Calu3 (cell line): Measurements from ENCODE around the gene TRAPPC5. TPM values are rescaled to one million over a fixed set of nuclear protein-coding genes. Genes with fewer than 3 reads are reported as not detected.

Experiments
- BruUV-seq: library from RNA; stranded (reverse); fragments of 400-500 nt; replicated peaks from 2 replicates; lab custom pipeline; 2021; lab: Mats Ljungman, UMichigan
- CTCF ChIA-PET: fragments of 300-600 bp; sonication (Branson Sonifier 250); formaldehyde crosslinking; loops from one replicate; lab custom pipeline; 2022; ENCODE audit warnings: antibody characterized with exemption; lab: Charles Lee
- DNase-seq: peaks from one replicate; pipeline ENCODE4 v3.0.0; 2022
- H3K27ac Mint-ChIP-seq: one replicate; pipeline ENCODE4 v1.8.0; 2022; ENCODE audit warnings: mixed read lengths; ENCODE audit not compliant: unreplicated experiment
- H3K27me3 Mint-ChIP-seq: one replicate; pipeline ENCODE4 v1.8.0; 2022; ENCODE audit warnings: mixed read lengths; ENCODE audit not compliant: unreplicated experiment
- H3K36me3 Mint-ChIP-seq: one replicate; pipeline ENCODE4 v1.8.0; 2022; ENCODE audit warnings: mild to moderate bottlenecking, moderate library complexity, mixed read lengths; ENCODE audit not compliant: insufficient read depth, unreplicated experiment
- H3K4me1 Mint-ChIP-seq: one replicate; pipeline ENCODE4 v1.8.0; 2022; ENCODE audit warnings: mild to moderate bottlenecking, low read depth, mixed read lengths; ENCODE audit not compliant: unreplicated experiment
- H3K4me3 Mint-ChIP-seq: one replicate; pipeline ENCODE4 v1.8.0; 2022; ENCODE audit warnings: mild to moderate bottlenecking, low read depth, moderate library complexity, mixed read lengths; ENCODE audit not compliant: unreplicated experiment
- H3K9me3 Mint-ChIP-seq: one replicate; pipeline ENCODE4 v1.8.0; 2022; ENCODE audit warnings: low read depth, mixed read lengths; ENCODE audit not compliant: unreplicated experiment
- intact Hi-C: fragments of 100-400 bp; cut with micrococcal nuclease; formaldehyde crosslinking; loops from one replicate; pipeline ENCODE4 v1.10.0; 2022; ENCODE audit not compliant: unreplicated experiment
- total RNA-seq: library from RNA; stranded (reverse); gene quantifications from 2 replicates; pipeline ENCODE4 v1.2.3, GENCODE V29; 2022
- TF ChIP-seq, protein P1 (sequence below): fragments of 200-600 bp; IDR thresholded peaks from one replicate; pipeline ENCODE4 v1.8.0; 2022; ENCODE audit warnings: antibody characterized with exemption; ENCODE audit not compliant: unreplicated experiment

Gene TRAPPC5
- total RNA-seq, 1 experiment from 2014 or later, result 82.4 TPM

DNA sequence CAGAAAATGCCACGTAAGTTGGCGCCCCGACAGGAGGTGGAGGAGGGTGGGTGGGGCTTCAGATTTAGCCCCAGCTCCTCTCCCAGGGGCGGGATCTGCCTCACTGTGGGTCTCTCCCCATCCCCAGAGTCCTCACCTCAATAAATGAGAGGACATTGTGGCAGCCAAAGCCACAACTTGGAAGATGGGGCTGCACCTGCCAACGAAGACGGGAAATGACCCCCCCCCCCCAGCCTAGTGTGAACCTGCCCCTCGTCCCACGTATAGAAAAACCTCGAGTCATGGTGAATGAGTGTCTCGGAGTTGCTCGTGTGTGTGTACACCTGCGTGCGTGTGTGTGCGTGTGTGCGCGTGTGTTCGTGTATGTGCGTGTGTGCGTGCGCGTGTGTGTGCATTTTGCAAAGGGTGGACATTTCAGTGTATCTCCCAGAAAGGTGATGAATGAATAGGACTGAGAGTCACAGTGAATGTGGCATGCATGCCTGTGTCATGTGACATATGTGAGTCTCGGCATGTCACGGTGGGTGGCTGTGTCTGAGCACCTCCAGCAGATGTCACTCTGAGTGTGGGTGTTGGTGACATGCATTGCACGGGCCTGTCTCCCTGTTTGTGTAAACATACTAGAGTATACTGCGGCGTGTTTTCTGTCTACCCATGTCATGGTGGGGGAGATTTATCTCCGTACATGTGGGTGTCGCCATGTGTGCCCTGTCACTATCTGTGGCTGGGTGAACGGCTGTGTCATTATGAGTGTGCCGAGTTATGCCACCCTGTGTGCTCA lies 1.5 kb upstream of the TRAPPC5 start:
- no TSS peak for BruUV-seq
- DNase-seq, result peak; percentile 23
- intact Hi-C loops, result no loop called here
- no peak overlapping the region for H3K4me3 Mint-ChIP-seq
- TF ChIP-seq, protein P1, sequence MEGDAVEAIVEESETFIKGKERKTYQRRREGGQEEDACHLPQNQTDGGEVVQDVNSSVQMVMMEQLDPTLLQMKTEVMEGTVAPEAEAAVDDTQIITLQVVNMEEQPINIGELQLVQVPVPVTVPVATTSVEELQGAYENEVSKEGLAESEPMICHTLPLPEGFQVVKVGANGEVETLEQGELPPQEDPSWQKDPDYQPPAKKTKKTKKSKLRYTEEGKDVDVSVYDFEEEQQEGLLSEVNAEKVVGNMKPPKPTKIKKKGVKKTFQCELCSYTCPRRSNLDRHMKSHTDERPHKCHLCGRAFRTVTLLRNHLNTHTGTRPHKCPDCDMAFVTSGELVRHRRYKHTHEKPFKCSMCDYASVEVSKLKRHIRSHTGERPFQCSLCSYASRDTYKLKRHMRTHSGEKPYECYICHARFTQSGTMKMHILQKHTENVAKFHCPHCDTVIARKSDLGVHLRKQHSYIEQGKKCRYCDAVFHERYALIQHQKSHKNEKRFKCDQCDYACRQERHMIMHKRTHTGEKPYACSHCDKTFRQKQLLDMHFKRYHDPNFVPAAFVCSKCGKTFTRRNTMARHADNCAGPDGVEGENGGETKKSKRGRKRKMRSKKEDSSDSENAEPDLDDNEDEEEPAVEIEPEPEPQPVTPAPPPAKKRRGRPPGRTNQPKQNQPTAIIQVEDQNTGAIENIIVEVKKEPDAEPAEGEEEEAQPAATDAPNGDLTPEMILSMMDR, result no peak
- H3K27me3 Mint-ChIP-seq, result peaks cover 51% of the 10 kb centered on the region
- H3K36me3 Mint-ChIP-seq, result peaks cover 22% of the 10 kb centered on the region
- H3K27ac Mint-ChIP-seq, result no peak overlapping the region
- H3K4me1 Mint-ChIP-seq, result no peaks in the 10 kb centered on the region
- CTCF ChIA-PET, result no interaction called here
- no peaks in the 10 kb centered on the region for H3K9me3 Mint-ChIP-seq

DNA sequence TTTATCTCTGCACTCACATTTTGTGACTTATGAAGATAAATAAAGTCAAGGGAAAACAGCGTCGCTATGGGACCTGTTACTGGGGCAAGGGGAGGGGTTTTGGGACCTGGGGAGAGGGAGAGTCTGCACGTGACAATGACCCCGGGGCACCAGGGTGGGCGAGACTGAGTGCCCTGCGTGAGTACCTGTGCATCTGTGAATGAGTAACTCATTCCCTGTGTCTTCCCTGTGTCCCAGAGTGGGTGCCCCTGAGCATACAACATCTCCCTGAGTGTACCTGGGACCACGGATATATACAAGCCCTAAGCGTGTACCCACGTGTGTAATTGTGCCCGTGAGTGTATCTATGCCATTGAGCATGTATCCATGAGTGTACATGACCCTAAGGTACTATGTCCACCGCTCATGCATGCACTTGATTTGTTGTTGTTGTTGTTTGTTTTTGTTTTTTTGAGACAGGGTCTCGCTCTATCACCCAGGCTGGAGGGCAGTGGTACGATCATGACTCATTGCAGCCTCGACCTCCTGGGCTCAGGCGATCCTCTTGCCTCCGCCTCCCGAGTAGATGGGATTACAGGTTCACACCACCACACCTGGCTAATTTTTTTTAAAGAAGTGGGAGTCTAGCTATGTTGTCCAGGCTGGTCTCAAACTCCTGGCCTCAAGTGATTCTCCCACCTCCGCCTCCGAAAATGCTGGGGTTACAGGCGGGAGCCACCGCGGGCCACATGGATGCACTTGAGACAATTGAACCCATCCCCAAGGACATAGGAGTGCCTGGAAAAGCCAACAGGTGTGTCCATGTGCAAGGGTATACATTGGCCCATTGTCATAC lies 645 bp upstream of the TRAPPC5 start:
- Mint-ChIP-seq H3K36me3 (peaks cover 25% of the 10 kb centered on the region), H3K4me1 (no peaks in the 10 kb centered on the region), H3K4me3 (peak overlapping the region; percentile 85), H3K27ac (no peak overlapping the region), H3K9me3 (no peaks in the 10 kb centered on the region), H3K27me3 (peaks cover 48% of the 10 kb centered on the region)
- CTCF ChIA-PET, result interaction anchor here (0.8 to 2.1 kb wide), 7 partner anchors 31 to 120 kb away, joined by 3 to 51 read pairs (median 4); partner anchors contain the start of genes PET100 and XAB2
- TF ChIP-seq, protein P1, result no peak
- no peak for DNase-seq
- intact Hi-C loops, result loop anchor here (2.0 kb wide), 2 partner anchors 111 to 119 kb away; no protein-coding TSS in a partner anchor
- no TSS peak for BruUV-seq

- TF ChIP-seq, protein P1, result no peak
Observed at GRCh38 chr19:7681340-7682174, 924 bp downstream of the TRAPPC5 start.

More at GRCh38 chr19:7681340-7682174, 924 bp downstream of the TRAPPC5 start:
- CTCF ChIA-PET, result interaction anchor here (0.6 to 2.1 kb wide), 11 partner anchors 30 to 262 kb away, joined by 3 to 51 read pairs (median 4); partner anchors contain the start of genes PET100, TIMM44 and XAB2
- intact Hi-C loops, result loop anchor here (2.0 kb wide), 2 partner anchors 113 to 117 kb away; no protein-coding TSS in a partner anchor
- Mint-ChIP-seq H3K27me3 (peaks cover 51% of the 10 kb centered on the region), H3K27ac (peak overlapping the region; percentile 20), H3K9me3 (no peaks in the 10 kb centered on the region), H3K36me3 (peaks cover 35% of the 10 kb centered on the region), H3K4me3 (peak overlapping the region; percentile 85), H3K4me1 (peaks cover 8% of the 10 kb centered on the region)
- BruUV-seq, result no TSS peak
- DNase-seq, result peak; percentile 59
